GM13977 (cell line): Measurements from ENCODE around the gene MCOLN2.
"Not testable (repeated sequence)": the region's sequence is repeated elsewhere in the genome, so short reads cannot be mapped to it uniquely, and the experiment has no call there.

Source experiments
- DNase-seq: peaks from one replicate; pipeline ENCODE4 v3.0.0; 2012; ENCODE audit warnings: low spot score
- CTCF ChIP-seq: IDR thresholded peaks from 2 replicates; pipeline ENCODE4 v1.5.1; 2012; ENCODE audit warnings: mild to moderate bottlenecking, control low read depth; ENCODE audit not compliant: insufficient read depth; ENCODE audit errors: extremely low read depth, missing control alignments
- in situ Hi-C: fragments of 300-500 bp; cut with MboI; formaldehyde crosslinking; loops from one replicate; pipeline ENCODE4 v1.12.0; 2022; ENCODE audit warnings: low sequenced_read_pairs, low pct_unique_long_range_greater_than_20kb, mixed read lengths, inconsistent platforms; ENCODE audit not compliant: unreplicated experiment

The MCOLN2 gene

GRCh38 chr1:84913555-84913892 is 83.4 kb downstream of the MCOLN2 start:
- TF ChIP-seq CTCF: no peak
- in situ Hi-C loops: no loop called here
- no peak for DNase-seq

GRCh38 chr1:84912726-84913554 is 84.0 kb downstream of the MCOLN2 start:
- DNase-seq: no peak
- TF ChIP-seq CTCF: no peak
- in situ Hi-C loops: no loop called here

GRCh38 chr1:84908746-84909464 is 88.0 kb downstream of the MCOLN2 start:
- in situ Hi-C loops, DNase-seq: not testable (repeated sequence)

- no peak for TF ChIP-seq CTCF
- DNase-seq: no peak
- in situ Hi-C loops: no loop called here
Measured at GRCh38 chr1:84907095-84907827, 89.7 kb downstream of the MCOLN2 start.

- in situ Hi-C loops, DNase-seq: not testable (repeated sequence)
Measured at GRCh38 chr1:84902727-84903126, 94.2 kb downstream of the MCOLN2 start.

- in situ Hi-C loops: no loop called here
- no peak for TF ChIP-seq CTCF
- DNase-seq: no peak
Measured at GRCh38 chr1:84899969-84900368, 96.9 kb downstream of the MCOLN2 start.

GRCh38 chr1:84896279-84896678 is 100.6 kb downstream of the MCOLN2 start:
- in situ Hi-C loops: no loop called here
- DNase-seq: no peak

More at GRCh38 chr1:84896279-84896678, 100.6 kb downstream of the MCOLN2 start:
- no peak for TF ChIP-seq CTCF
